GM18502 (cell line): ENCODE results near the gene PPP2R5C.
"Not testable (repeated sequence)": the region's sequence is repeated elsewhere in the genome, so short reads cannot be mapped to it uniquely, and the experiment has no call there.

Experiments
- ATAC-seq: cut with Tn5 transposase; IDR thresholded peaks from one replicate; pipeline ENCODE4 v1.9.1; 2021; ENCODE audit warnings: mild to moderate bottlenecking; ENCODE audit not compliant: unreplicated experiment, poor library complexity

Gene PPP2R5C

DNA sequence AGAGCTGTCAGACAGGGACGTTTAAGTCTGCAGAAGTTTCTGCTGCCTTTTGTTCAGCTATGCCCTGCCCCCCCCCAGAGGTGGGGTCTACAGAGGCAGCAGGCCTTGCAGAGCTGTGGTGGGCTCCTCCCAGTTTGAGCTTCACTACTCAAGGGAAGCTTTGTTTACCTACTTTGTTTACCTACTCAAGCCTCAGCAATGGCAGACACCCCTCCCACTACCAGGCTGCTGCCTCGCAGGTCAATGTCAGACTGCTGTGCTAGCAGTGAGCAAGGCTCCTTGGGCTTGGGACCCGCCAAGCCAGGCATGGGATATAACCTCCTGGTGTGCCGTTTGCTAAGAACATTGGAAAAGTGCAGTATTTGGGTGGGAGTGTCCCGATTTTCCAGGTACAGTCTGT lies 11.8 kb upstream of the PPP2R5C start:
- not testable (repeated sequence) for ATAC-seq

DNA sequence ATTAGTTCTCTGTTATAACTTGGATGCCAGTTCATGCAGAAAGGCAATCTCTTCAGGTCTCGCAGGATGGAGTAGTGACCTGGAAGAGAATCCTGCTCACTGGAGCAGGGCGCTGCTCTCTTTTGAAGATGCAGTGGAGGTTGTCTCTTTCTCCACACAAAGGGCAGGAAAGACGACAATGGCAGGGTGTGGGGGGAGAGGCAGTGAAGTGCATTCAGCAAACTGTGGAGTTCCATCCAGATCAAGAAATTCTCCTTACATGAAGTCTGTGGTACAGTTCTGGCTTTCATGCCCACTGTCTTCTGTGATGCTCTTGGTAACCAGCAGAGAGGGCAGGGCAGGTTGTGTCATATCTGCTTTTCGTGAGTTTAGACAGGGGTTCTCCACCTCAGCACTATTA lies 6.6 kb upstream of the PPP2R5C start:
- no peak for ATAC-seq

GRCh38 chr14:101755591-101756324 lies 5.8 kb upstream of the PPP2R5C start:
- no peak for ATAC-seq

DNA sequence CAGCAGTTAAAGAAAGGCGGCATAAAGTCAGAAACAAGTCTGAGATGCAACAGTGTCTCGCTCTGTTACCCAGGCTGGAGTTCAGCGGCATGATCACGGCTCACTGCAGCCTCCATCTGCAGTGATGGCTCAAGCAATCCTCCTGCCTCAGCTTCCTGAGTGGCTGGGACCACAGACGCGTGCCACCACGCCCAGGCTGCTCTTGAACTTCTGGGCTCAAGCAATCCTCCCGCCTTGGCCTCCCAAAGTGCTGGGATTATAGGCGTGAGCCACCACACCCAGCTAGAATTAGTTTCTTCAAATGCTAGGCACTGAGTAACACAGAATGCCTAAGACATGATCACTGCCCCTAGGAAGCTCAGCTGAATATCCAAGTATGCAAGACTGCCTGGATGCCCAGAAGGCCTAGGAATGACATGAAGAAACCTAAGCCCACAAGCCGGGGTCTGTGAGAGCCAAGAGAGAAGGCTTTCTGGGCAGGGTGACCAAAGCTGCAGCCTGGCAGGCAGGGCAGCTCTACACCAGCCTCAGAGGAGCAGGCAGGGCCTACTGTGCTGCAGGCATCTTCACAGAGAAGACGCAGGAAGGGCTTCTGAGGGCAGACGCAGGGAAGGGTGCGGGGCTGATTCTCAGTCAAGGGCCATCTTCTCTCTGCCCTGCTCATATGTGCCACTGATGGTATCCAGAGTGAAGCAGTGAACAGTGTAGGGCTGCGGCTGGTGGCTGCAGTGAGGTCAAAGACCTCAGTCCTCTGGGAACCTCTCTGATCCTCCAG lies 4.3 kb upstream of the PPP2R5C start:
- no peak for ATAC-seq

GRCh38 chr14:101757839-101758211 lies 3.7 kb upstream of the PPP2R5C start:
- ATAC-seq, result no peak

GRCh38 chr14:101758913-101759593 lies 2.5 kb upstream of the PPP2R5C start:
- ATAC-seq, result no peak

GRCh38 chr14:101760138-101761011 lies 1.1 kb upstream of the PPP2R5C start:
- peak; percentile 64 for ATAC-seq

- peak; percentile 33 for ATAC-seq
Measured at GRCh38 chr14:101761881-101762529, 496 bp downstream of the PPP2R5C start.

- no peak for ATAC-seq
Measured at GRCh38 chr14:101762530-101763101, 1.1 kb downstream of the PPP2R5C start.

- no peak for ATAC-seq
Measured at GRCh38 chr14:101763941-101764709, 2.6 kb downstream of the PPP2R5C start.

DNA sequence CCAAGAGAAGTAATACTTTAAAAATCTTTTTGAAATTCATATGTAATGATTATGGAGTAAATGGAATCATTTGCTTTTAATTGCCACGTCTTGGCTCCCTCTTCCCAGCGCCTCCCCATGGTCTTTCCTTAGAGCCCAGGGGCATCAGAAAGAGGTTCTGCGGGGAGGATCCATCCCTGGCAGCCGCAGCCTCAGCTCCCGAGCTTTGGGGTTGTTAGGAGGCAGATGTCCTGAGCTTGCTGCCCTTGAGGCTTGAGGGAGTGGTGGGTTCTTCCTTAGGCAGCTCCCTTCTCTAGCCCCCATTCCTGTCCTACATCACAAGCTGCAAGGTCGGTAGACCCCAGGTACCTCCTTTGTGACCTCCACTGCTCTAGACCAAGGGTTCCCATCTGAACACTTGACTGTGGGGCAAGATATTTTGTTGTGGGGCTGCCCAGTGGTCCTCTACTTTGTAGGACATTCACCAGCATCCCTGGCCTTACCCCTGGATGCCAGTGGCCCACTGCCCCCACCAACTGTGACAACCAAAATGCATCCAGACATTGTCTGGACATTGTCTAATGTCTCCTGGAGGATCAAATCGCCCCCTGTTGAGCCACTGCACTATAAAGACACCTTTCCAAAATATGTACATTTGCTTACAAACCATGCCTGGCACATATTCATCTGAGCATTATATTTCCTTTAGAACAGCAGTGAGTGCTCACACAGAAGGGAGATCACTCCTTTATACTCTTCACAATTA lies 6.3 kb downstream of the PPP2R5C start:
- no peak for ATAC-seq

DNA sequence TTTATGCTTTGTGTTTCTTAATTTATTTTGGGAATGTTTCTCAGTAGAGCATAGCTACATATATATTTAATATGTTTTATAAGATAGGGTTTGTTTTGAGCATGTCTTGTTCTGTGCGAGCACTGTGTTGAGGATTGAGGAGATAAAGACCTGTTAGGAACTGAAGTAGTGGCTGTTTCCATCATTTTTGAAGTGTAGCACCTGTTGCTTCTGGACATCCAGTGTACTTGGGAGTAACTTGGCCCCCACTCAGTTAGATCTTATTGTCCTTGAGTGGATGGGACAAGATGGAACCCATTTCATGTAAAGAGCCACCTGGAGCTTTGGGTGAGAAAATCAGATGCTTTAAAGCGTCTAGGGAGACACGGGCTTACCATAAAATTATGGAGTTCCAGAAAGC lies 8.7 kb downstream of the PPP2R5C start:
- ATAC-seq, result no peak

DNA sequence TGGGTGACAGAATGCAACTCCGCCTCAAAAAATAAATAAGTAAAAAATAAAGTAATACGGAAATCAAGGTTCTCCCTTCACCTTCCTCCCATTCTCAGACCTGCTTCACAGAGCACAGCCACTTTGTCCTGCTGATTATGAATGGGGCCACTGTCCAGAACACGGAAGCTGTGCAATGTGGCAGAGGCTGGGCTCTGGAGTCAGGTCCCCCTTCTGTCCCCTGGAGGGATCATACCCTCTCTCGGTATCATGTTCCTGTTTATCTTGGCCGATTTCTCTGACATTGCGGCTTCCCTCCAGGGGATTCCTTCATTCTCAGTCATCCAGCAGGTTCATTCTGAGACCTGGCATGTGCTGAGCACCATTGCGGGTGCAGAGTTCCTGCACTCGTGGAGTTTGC lies 11.3 kb downstream of the PPP2R5C start:
- no peak for ATAC-seq

DNA sequence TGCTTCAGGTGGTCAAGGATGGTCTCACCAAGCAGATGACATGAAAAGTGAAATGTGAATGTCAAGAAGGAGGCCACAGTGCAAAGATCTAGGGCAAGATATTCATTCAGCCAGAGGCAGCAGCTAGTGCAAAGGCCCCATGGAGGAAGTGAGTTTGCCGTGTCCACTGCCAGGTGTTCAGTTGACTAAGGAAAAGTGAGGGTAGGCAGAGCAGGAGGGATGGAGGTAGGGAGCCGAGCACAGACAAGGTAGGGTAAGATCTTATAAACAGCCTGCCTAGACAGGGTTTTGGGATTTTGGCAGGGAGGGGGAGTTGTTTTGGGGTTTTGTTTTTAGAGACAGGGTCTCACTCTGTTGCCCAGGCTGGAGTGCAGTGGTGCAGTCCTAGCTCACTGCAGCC lies 11.9 kb downstream of the PPP2R5C start:
- ATAC-seq, result no peak

GRCh38 chr14:101774006-101774795 lies 12.7 kb downstream of the PPP2R5C start:
- no peak for ATAC-seq

- ATAC-seq, result no peak
Measured at GRCh38 chr14:101774814-101775213, 13.3 kb downstream of the PPP2R5C start.

DNA sequence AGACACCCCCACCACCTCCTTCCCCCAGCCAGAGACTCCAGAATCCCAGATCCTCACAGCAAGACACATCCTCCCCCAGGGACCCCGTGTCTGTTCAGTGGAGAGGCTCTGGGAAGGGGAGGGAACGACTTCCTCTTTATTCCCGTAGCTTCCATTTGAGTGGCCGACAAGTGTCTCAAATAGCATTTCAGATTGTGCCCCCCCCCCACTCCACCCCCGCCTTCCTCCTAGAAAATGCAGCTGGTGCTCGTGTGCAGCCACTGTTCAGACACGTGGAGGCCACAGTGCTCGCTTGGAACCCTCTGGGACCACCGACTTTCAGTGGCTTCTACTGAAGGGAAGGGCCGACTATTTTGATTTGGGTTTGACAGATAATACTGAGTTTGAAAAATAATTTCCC lies 14.3 kb downstream of the PPP2R5C start:
- ATAC-seq, result no peak
